IMR-90 (cell line): ENCODE results near the gene LARP4B. TPM values are rescaled to one million over a fixed set of nuclear protein-coding genes. Genes with fewer than 3 reads are reported as not detected.

Source experiments
- ATAC-seq: fragments of 200-7000 bp; cut with Tn5 transposase; 2 replicates; pipeline ENCODE4 v1.9.1; 2020; ENCODE audit warnings: low read depth, mild to moderate bottlenecking, moderate library complexity
- BruUV-seq: library from RNA; stranded (reverse); fragments of 400-500 nt; replicated peaks from 2 replicates; lab custom pipeline; 2021; lab: Mats Ljungman, UMichigan
- CTCF ChIA-PET: fragments of 300-600 bp; formaldehyde crosslinking; extraction: SDS; loops from one replicate; lab custom pipeline; 2021; ENCODE audit warnings: antibody characterized with exemption; lab: Yijun Ruan, JAX
- POLR2A ChIA-PET: fragments of 300-600 bp; sonication (Branson Sonifier 250); formaldehyde crosslinking; loops from one replicate; lab custom pipeline; 2022; ENCODE audit warnings: antibody characterized with exemption; ENCODE audit not compliant: unreplicated experiment; lab: Charles Lee
- DNase-seq: peaks from one replicate; pipeline ENCODE4 v3.0.0; 2013
- H2AFZ ChIP-seq: replicated peaks from 2 replicates; pipeline ENCODE3; 2013; ENCODE audit warnings: low read length, mild to moderate bottlenecking; ENCODE audit not compliant: poor library complexity
- H2AK5ac ChIP-seq: 2 replicates; pipeline ENCODE4 v1.6.1; 2013; ENCODE audit warnings: low read depth, low read length, inconsistent platforms
- H2AK9ac ChIP-seq: replicated peaks from 2 replicates; pipeline ENCODE3; 2013; ENCODE audit warnings: mild to moderate bottlenecking, low read depth, low read length, moderate library complexity; ENCODE audit not compliant: poor library complexity
- H2BK120ac ChIP-seq: 2 replicates; pipeline ENCODE4 v1.6.1; 2013; ENCODE audit warnings: low read depth, low read length, inconsistent platforms
- H2BK15ac ChIP-seq: 3 replicates; pipeline ENCODE4 v1.6.1; 2013; ENCODE audit warnings: low read depth, low read length, inconsistent platforms
- H2BK20ac ChIP-seq: 2 replicates; pipeline ENCODE4 v1.6.1; 2013; ENCODE audit warnings: low read depth, mild to moderate bottlenecking, inconsistent platforms, low read length, moderate library complexity
- H2BK5ac ChIP-seq: 2 replicates; pipeline ENCODE4 v1.6.1; 2013; ENCODE audit warnings: mild to moderate bottlenecking, low read depth, low read length, inconsistent platforms; ENCODE audit not compliant: poor library complexity, severe bottlenecking
- H3K14ac ChIP-seq: replicated peaks from 2 replicates; pipeline ENCODE4 v1.6.1; 2013; ENCODE audit warnings: low read depth, low read length, inconsistent platforms
- H3K18ac ChIP-seq: 2 replicates; pipeline ENCODE4 v1.6.1; 2013; ENCODE audit warnings: low read depth, low read length, control low read depth
- H3K23ac ChIP-seq: 2 replicates; pipeline ENCODE4 v1.6.1; 2013; ENCODE audit warnings: low read depth, low read length, inconsistent platforms
- H3K27ac ChIP-seq: 2 replicates; pipeline ENCODE4 v1.5.1; 2013; ENCODE audit warnings: mild to moderate bottlenecking, control low read depth, low read length; ENCODE audit not compliant: insufficient read depth
- H3K27me3 ChIP-seq: 2 replicates; pipeline ENCODE4 v1.6.1; 2013; ENCODE audit warnings: low read length; ENCODE audit not compliant: control insufficient read depth, insufficient read depth
- H3K36me3 ChIP-seq: 2 replicates; pipeline ENCODE4 v1.6.1; 2013; ENCODE audit warnings: low read length, mixed read lengths; ENCODE audit not compliant: control insufficient read depth, insufficient read depth
- H3K4ac ChIP-seq: 2 replicates; pipeline ENCODE4 v1.6.1; 2013; ENCODE audit warnings: low read depth, low read length, inconsistent platforms
- H3K4me1 ChIP-seq: 2 replicates; pipeline ENCODE4 v1.6.1; 2013; ENCODE audit warnings: low read length, mixed read lengths; ENCODE audit not compliant: control insufficient read depth, insufficient read depth
- H3K4me2 ChIP-seq: 2 replicates; pipeline ENCODE4 v1.6.1; 2013; ENCODE audit warnings: low read depth, mild to moderate bottlenecking, control low read depth, low read length, moderate library complexity
- H3K4me3 ChIP-seq: 2 replicates; pipeline ENCODE4 v1.5.1; 2013; ENCODE audit warnings: low read depth, mild to moderate bottlenecking, control low read depth, low read length, moderate library complexity; ENCODE audit not compliant: insufficient read depth
- H3K56ac ChIP-seq: 2 replicates; pipeline ENCODE4 v1.6.1; 2013; ENCODE audit warnings: low read length, inconsistent platforms; ENCODE audit not compliant: insufficient read depth; ENCODE audit errors: extremely low read depth
- H3K79me1 ChIP-seq, 2 experiments: 2 replicates each; pipeline ENCODE4 v1.6.1; 2013; ENCODE audit warnings: low read length in 2 of 2, inconsistent platforms in 1 of 2, low read depth in 1 of 2
- H3K9ac ChIP-seq: 2 replicates; pipeline ENCODE4 v1.6.1; 2013; ENCODE audit warnings: low read depth, low read length, control low read depth
- H3K9me1 ChIP-seq: 2 replicates; pipeline ENCODE4 v1.6.1; 2013; ENCODE audit warnings: low read length, inconsistent platforms; ENCODE audit not compliant: insufficient read depth
- H3K9me3 ChIP-seq: 2 replicates; pipeline ENCODE4 v1.6.1; 2013; ENCODE audit warnings: low read length; ENCODE audit not compliant: control insufficient read depth, insufficient read depth
- H4K20me1 ChIP-seq: 2 replicates; pipeline ENCODE4 v1.6.1; 2013; ENCODE audit warnings: low read length, inconsistent platforms; ENCODE audit not compliant: insufficient read depth
- H4K5ac ChIP-seq: 2 replicates; pipeline ENCODE4 v1.6.1; 2013; ENCODE audit warnings: mild to moderate bottlenecking, low read depth, low read length, control low read depth
- H4K8ac ChIP-seq, 2 experiments: 2 replicates each; pipeline ENCODE4 v1.6.1; 2013; ENCODE audit warnings: low read depth in 2 of 2, low read length in 2 of 2, control low read depth in 1 of 2, inconsistent platforms in 1 of 2
- H4K91ac ChIP-seq: 2 replicates; pipeline ENCODE4 v1.6.1; 2013; ENCODE audit warnings: low read depth, low read length, inconsistent platforms; ENCODE audit not compliant: insufficient read depth
- BHLHE40 ChIP-seq: fragments of 150-350 bp; IDR thresholded peaks from 2 replicates; pipeline ENCODE4 v1.6.1; 2016; ENCODE audit warnings: mild to moderate bottlenecking, low read depth, low read length
- CEBPB ChIP-seq: IDR thresholded peaks from 2 replicates; pipeline ENCODE4 v1.6.1; 2012; ENCODE audit warnings: low read depth, low read length, improper control_type of control experiment
- CHD1 ChIP-seq: IDR thresholded peaks from 2 replicates; pipeline ENCODE4 v1.6.1; 2012; ENCODE audit warnings: low read depth, low read length, improper control_type of control experiment
- ELK1 ChIP-seq: fragments of 150-350 bp; IDR thresholded peaks from 2 replicates; pipeline ENCODE4 v1.6.1; 2016; ENCODE audit warnings: low read depth, mild to moderate bottlenecking, low read length, moderate library complexity, borderline replicate concordance
- FOS ChIP-seq: fragments of 150-350 bp; IDR thresholded peaks from 2 replicates; pipeline ENCODE4 v1.6.1; 2016; ENCODE audit warnings: low read depth, low read length
- MAFK ChIP-seq: IDR thresholded peaks from 2 replicates; pipeline ENCODE4 v1.6.1; 2012; ENCODE audit warnings: low read depth, low read length, improper control_type of control experiment
- MAZ ChIP-seq: IDR thresholded peaks from 2 replicates; pipeline ENCODE4 v1.6.1; 2012; ENCODE audit warnings: low read depth, mild to moderate bottlenecking, low read length, improper control_type of control experiment, moderate library complexity, borderline replicate concordance
- MXI1 ChIP-seq: IDR thresholded peaks from 2 replicates; pipeline ENCODE4 v1.6.1; 2012; ENCODE audit warnings: low read depth, mild to moderate bottlenecking, low read length, moderate library complexity, borderline replicate concordance
- NFE2L2 ChIP-seq: fragments of 150-350 bp; IDR thresholded peaks from 2 replicates; pipeline ENCODE4 v1.6.1; 2016; ENCODE audit warnings: low read depth, mild to moderate bottlenecking, low read length
- POLR2A ChIP-seq: IDR thresholded peaks from 2 replicates; pipeline ENCODE4 v1.6.1; 2012; ENCODE audit warnings: mild to moderate bottlenecking, low read depth, low read length
- RAD21 ChIP-seq: IDR thresholded peaks from 2 replicates; pipeline ENCODE4 v1.6.1; 2012; ENCODE audit warnings: low read length, improper control_type of control experiment
- RCOR1 ChIP-seq: IDR thresholded peaks from 2 replicates; pipeline ENCODE4 v1.6.1; 2012; ENCODE audit warnings: mild to moderate bottlenecking, low read length, improper control_type of control experiment; ENCODE audit not compliant: insufficient replicate concordance
- RFX5 ChIP-seq: IDR thresholded peaks from 2 replicates; pipeline ENCODE4 v1.8.0; 2012; ENCODE audit warnings: low read depth, mild to moderate bottlenecking, low read length, moderate library complexity
- SMC3 ChIP-seq: fragments of 150-350 bp; IDR thresholded peaks from 2 replicates; pipeline ENCODE4 v1.6.1; 2016; ENCODE audit warnings: low read depth, mild to moderate bottlenecking, antibody characterized with exemption, low read length, moderate library complexity
- WGBS, 2 experiments: methylation state at CpG; one replicate each; pipeline versions ENCODE4 v1.1.5 to v1.1.7; 2013; ENCODE audit warnings: missing lambda C conversion rate in 2 of 2; ENCODE audit not compliant: insufficient read length in 1 of 2; ENCODE audit errors: extremely low coverage in 2 of 2; 5-methylcytosine and 5-hydroxymethylcytosine counted together
- dilution Hi-C: fragments of 300-500 bp; cut with HindIII; formaldehyde crosslinking; loops from one replicate; pipeline ENCODE4 v1.14.3; 2018; ENCODE audit warnings: low sequenced_read_pairs; ENCODE audit not compliant: unreplicated experiment
- in situ Hi-C: fragments of 300-500 bp; cut with MboI; formaldehyde crosslinking; loops from 3 replicates; pipeline ENCODE4 v1.14.3; 2019; ENCODE audit warnings: low sequenced_read_pairs, inconsistent platforms, mixed read lengths
- intact Hi-C: fragments of 100-400 bp; cut with micrococcal nuclease; formaldehyde crosslinking; loops from 2 replicates; pipeline ENCODE4 v1.10.0; 2022
- polyA plus RNA-seq, 3 experiments: library from polyadenylated mRNA; depleted of rRNA; stranded (reverse); fragments of >200 nt; gene quantifications; 2 replicates each; pipeline ENCODE4 v1.2.3, GENCODE V29; 2012; ENCODE audit warnings: low replicate concordance in 1 of 3
- total RNA-seq: library from RNA; depleted of rRNA; stranded (reverse); fragments of >200 nt; gene quantifications from 2 replicates; pipeline ENCODE4 v1.2.3, GENCODE V29; 2012
- TF ChIP-seq, protein P1 (sequence below): fragments of 150-350 bp; IDR thresholded peaks from 2 replicates; pipeline ENCODE4 v1.6.1; 2017; ENCODE audit warnings: mild to moderate bottlenecking, antibody characterized with exemption, low read length, low read depth
- TF ChIP-seq, protein P2 (sequence below): conservative IDR thresholded peaks from 2 replicates; pipeline ENCODE4 v1.5.1; 2012; ENCODE audit warnings: mild to moderate bottlenecking, low read depth, low read length, improper control_type of control experiment

The LARP4B gene
- total and polyA plus RNA-seq, 2 of the 4 experiments (the other 2 are of a cell fraction) = 24.3 to 25.5 TPM

DNA sequence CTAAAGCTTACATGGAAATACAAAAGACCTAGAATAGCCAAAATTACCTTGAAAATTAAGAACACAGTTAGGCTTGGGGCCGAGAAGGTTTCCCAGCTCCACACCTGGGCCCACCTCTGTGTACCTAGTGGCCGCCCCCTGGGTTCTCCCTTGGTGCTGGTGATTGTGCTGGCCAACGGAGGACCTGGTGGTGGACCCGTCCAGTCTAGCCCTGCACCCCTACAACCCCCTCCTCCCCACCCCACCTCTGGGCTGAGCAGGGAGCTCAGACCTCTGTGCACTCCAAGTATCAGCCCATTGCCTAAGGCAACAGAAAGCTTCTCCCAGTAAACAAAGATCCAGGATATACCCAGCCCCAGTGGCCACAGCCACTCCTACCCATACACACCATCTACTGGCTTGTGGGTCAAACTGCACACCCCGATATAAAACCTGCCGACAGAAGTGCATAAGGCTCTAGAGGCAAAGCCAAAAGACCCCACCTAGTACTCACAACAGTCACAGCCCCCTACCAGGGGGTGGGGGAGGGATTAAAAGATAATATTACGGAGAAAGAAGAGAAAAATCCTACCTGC, 137.0 kb downstream of the LARP4B start:
- no peak overlapping the region for H2BK5ac ChIP-seq
- dilution Hi-C loops = no loop called here
- no peak overlapping the region for H3K18ac ChIP-seq
- no peak overlapping the region for H3K9ac ChIP-seq
- no peak overlapping the region for H3K56ac ChIP-seq
- no peak overlapping the region for H2AK9ac ChIP-seq
- H2AFZ ChIP-seq = no peak overlapping the region
- no peak overlapping the region for H3K23ac ChIP-seq
- H3K27me3 ChIP-seq = no peaks in the 10 kb centered on the region
- POLR2A ChIA-PET = no interaction called here
- 0 out of 2 replicates have a peak, but pooled peaks cover 4% of the 10 kb centered on the region for H4K20me1 ChIP-seq
- peaks cover 4% of the 10 kb centered on the region for H3K9me3 ChIP-seq
- H3K9me1 ChIP-seq = peaks cover 6% of the 10 kb centered on the region
- H4K8ac ChIP-seq = no peak overlapping the region
- H3K27ac ChIP-seq = no peak overlapping the region
- intact Hi-C loops = no loop called here
- CTCF ChIA-PET = no interaction called here
- H2BK120ac ChIP-seq = no peak overlapping the region
- H2AK5ac ChIP-seq = no peak overlapping the region
- H3K4me2 ChIP-seq = no peak overlapping the region
- no peak overlapping the region for H3K14ac ChIP-seq
- no peak overlapping the region for H4K5ac ChIP-seq
- H3K4me1 ChIP-seq = peaks cover 8% of the 10 kb centered on the region
- no TSS peak for BruUV-seq
- no peak overlapping the region for H2BK15ac ChIP-seq
- no peak for TF ChIP-seq POLR2A
- TF ChIP-seq ELK1 = no peak
- TF ChIP-seq MXI1 = no peak
- no peak for TF ChIP-seq NFE2L2
- peak; percentile 51 for TF ChIP-seq SMC3
- TF ChIP-seq, protein P1, sequence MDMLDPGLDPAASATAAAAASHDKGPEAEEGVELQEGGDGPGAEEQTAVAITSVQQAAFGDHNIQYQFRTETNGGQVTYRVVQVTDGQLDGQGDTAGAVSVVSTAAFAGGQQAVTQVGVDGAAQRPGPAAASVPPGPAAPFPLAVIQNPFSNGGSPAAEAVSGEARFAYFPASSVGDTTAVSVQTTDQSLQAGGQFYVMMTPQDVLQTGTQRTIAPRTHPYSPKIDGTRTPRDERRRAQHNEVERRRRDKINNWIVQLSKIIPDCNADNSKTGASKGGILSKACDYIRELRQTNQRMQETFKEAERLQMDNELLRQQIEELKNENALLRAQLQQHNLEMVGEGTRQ = no peak
- no peak for TF ChIP-seq RCOR1
- TF ChIP-seq BHLHE40 = no peak
- TF ChIP-seq, protein P2, sequence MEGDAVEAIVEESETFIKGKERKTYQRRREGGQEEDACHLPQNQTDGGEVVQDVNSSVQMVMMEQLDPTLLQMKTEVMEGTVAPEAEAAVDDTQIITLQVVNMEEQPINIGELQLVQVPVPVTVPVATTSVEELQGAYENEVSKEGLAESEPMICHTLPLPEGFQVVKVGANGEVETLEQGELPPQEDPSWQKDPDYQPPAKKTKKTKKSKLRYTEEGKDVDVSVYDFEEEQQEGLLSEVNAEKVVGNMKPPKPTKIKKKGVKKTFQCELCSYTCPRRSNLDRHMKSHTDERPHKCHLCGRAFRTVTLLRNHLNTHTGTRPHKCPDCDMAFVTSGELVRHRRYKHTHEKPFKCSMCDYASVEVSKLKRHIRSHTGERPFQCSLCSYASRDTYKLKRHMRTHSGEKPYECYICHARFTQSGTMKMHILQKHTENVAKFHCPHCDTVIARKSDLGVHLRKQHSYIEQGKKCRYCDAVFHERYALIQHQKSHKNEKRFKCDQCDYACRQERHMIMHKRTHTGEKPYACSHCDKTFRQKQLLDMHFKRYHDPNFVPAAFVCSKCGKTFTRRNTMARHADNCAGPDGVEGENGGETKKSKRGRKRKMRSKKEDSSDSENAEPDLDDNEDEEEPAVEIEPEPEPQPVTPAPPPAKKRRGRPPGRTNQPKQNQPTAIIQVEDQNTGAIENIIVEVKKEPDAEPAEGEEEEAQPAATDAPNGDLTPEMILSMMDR = peak; percentile 63
- peak; percentile 70 for TF ChIP-seq RAD21
- no peak for TF ChIP-seq RFX5
- no peak for TF ChIP-seq MAFK
- TF ChIP-seq FOS = no peak
- no peak for TF ChIP-seq MAZ
- TF ChIP-seq CEBPB = no peak
- no peak for TF ChIP-seq CHD1
- no peak overlapping the region for H3K4ac ChIP-seq
- H3K4me3 ChIP-seq = no peak overlapping the region
- H2BK20ac ChIP-seq = no peak overlapping the region
- WGBS, 2 experiments = no CpG with 5 or more reads among the region's 7 CpGs
- in situ Hi-C loops = loop anchor here (10.0 kb wide), 1 partner anchor 290 kb away; no protein-coding TSS in a partner anchor
- ATAC-seq = peak; percentile 69
- DNase-seq = peak; percentile 48
- no peaks in the 10 kb centered on the region for H3K36me3 ChIP-seq
- H3K79me1 ChIP-seq = peaks cover 0 to 4% of the 10 kb centered on the region in 2 experiments; a peak in 2 of 4 replicates
- no peak overlapping the region for H4K91ac ChIP-seq
